Erythroblast (primary cell): ENCODE measurements around the gene CLDN1.

ENCODE experiments used
- DNase-seq, 2 experiments: peaks; one replicate each; lab custom pipeline; 2025; lab: John Stamatoyannopoulos, UW
- GATA1 ChIP-seq: IDR thresholded peaks from 2 replicates; pipeline ENCODE4 v1.6.1; 2011; ENCODE audit warnings: low read depth, mild to moderate bottlenecking, control low read depth, low read length, moderate library complexity
- POLR2A ChIP-seq: IDR thresholded peaks from 2 replicates; pipeline ENCODE4 v1.6.1; 2011; ENCODE audit warnings: mild to moderate bottlenecking, low read length

CLDN1 gene

GRCh38 chr3:190321789-190322603, at the start of gene CLDN1:
Gene CLDN1 (minus strand): TSS chr3:190322446. CDS start chr3:190322206, 240 bp downstream.
- DNase-seq: peak; percentile 62 to 78
- no peak for TF ChIP-seq GATA1

- no peak for TF ChIP-seq POLR2A
- no peak for TF ChIP-seq GATA1
- no peak for DNase-seq
Observed at GRCh38 chr3:190371152-190371551, 48.9 kb upstream of the CLDN1 start.

- DNase-seq: no peak
- TF ChIP-seq GATA1: no peak
- no peak for TF ChIP-seq POLR2A
Observed at GRCh38 chr3:190370369-190370768, 48.1 kb upstream of the CLDN1 start.

- TF ChIP-seq GATA1 (no peak), POLR2A (no peak)
- no peak for DNase-seq
Observed at GRCh38 chr3:190369668-190370295, 47.5 kb upstream of the CLDN1 start.

- TF ChIP-seq POLR2A (no peak), GATA1 (no peak)
- DNase-seq: no peak
Observed at GRCh38 chr3:190368881-190369280, 46.6 kb upstream of the CLDN1 start.

- TF ChIP-seq GATA1: no peak
- DNase-seq: no peak
Observed at GRCh38 chr3:190366133-190366532, 43.9 kb upstream of the CLDN1 start.

GRCh38 chr3:190362258-190362657, 40.0 kb upstream of the CLDN1 start:
- DNase-seq: no peak
- no peak for TF ChIP-seq POLR2A
- TF ChIP-seq GATA1: no peak

- DNase-seq: no peak
- TF ChIP-seq GATA1 (no peak), POLR2A (no peak)
Observed at GRCh38 chr3:190361791-190362190, 39.5 kb upstream of the CLDN1 start.

- DNase-seq: no peak
- no peak for TF ChIP-seq POLR2A
- no peak for TF ChIP-seq GATA1
Observed at GRCh38 chr3:190360228-190360627, 38.0 kb upstream of the CLDN1 start.

GRCh38 chr3:190359813-190360212, 37.6 kb upstream of the CLDN1 start:
- DNase-seq: no peak
- no peak for TF ChIP-seq GATA1
- no peak for TF ChIP-seq POLR2A

- DNase-seq: no peak
- TF ChIP-seq POLR2A (no peak), GATA1 (no peak)
Observed at GRCh38 chr3:190357468-190357867, 35.2 kb upstream of the CLDN1 start.

- no peak for TF ChIP-seq POLR2A
- no peak for TF ChIP-seq GATA1
- DNase-seq: no peak
Observed at GRCh38 chr3:190356246-190356645, 34.0 kb upstream of the CLDN1 start.

GRCh38 chr3:190352861-190353457, 30.7 kb upstream of the CLDN1 start:
- no peak for TF ChIP-seq GATA1
- no peak for TF ChIP-seq POLR2A
- no peak for DNase-seq

- TF ChIP-seq POLR2A: no peak
- no peak for DNase-seq
Observed at GRCh38 chr3:190346541-190346940, 24.3 kb upstream of the CLDN1 start.

- DNase-seq: no peak
- no peak for TF ChIP-seq POLR2A
Observed at GRCh38 chr3:190345878-190346277, 23.6 kb upstream of the CLDN1 start.
